ENCODE measurements around the gene KNTC1. TPM values are rescaled to one million over a fixed set of nuclear protein-coding genes. Genes with fewer than 3 reads are reported as not detected.
"Not testable (repeated sequence)": the region's sequence is repeated elsewhere in the genome, so short reads cannot be mapped to it uniquely, and the experiment has no call there.

KNTC1 gene
- total RNA-seq, 2 donors from 2014 or later, result 10.8 to 28.6 TPM

DNA sequence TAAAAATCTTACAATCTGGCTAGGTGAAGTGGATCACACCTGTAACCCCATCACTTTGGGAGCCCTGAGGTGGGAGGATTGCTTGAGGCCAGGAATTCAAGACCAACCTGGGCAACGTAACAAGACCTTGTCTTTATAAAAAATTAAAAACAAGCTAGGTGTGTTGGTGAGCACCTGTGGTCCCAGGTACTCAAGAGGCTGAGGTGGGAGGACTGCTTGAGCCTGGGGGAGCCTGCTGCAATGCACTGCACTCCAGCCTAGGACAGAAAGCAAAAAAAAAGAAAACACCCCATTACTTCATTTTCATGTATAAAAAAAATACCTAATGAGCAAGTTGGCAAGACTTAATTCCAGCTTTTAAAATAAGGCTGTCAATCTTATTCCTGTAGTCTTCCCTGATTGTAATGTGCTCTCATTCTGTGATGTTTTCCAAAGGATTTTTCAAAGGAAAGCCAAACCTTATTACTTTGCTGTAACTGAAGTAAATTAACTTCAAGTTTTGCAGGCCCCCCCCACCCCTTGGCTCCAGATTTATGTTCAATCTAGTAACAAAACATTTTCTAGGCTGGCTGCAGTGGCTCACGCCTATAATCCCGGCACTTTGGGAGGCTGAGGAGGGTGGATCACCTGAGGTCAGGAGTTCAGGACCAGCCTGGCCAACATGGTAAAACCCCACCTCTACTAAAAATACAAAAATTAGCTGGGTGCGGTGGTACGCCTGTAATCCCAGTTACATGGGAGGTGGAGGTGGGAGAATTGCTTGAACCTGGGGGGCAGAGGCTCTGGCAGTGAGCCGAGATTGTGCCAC lies 23.1 kb upstream of the KNTC1 start:
- no peak for DNase-seq (ENCODE audit: low spot score)
- H3K9me3 ChIP-seq, result no peaks in the 10 kb centered on the region
- no peak for TF ChIP-seq POLR2AphosphoS5 (IDR thresholded peaks at IDR 0.05)
- TF ChIP-seq CTCF (IDR thresholded peaks at IDR 0.05), result no peak
- TF ChIP-seq POLR2A (IDR thresholded peaks at IDR 0.05), result no peak
- intact Hi-C loops (cut with DNase I), result no loop called here
- WGBS, result 65% methylated on average over 6 of the region's 6 CpGs
- no peaks in the 10 kb centered on the region for H3K4me1 ChIP-seq (replicated peaks)
- H3K27ac ChIP-seq, result no peak overlapping the region
- no peaks in the 10 kb centered on the region for H3K27me3 ChIP-seq (replicated peaks; ENCODE audit: insufficient read depth)
- H3K4me3 ChIP-seq, result no peak overlapping the region
- H3K36me3 ChIP-seq, result peaks cover 11 to 21% of the 10 kb centered on the region in 2 donors

GRCh38 chr12:122505419-122506051 lies 21.5 kb upstream of the KNTC1 start:
- no peak overlapping the region for H3K27ac ChIP-seq
- peaks cover 15 to 27% of the 10 kb centered on the region in 2 donors for H3K36me3 ChIP-seq
- DNase-seq (ENCODE audit: low spot score), result no peak
- H3K9me3 ChIP-seq, result no peaks in the 10 kb centered on the region
- H3K4me3 ChIP-seq, result no peak overlapping the region
- TF ChIP-seq POLR2A (IDR thresholded peaks at IDR 0.05), result no peak
- no peak for TF ChIP-seq POLR2AphosphoS5 (IDR thresholded peaks at IDR 0.05)
- no peak for TF ChIP-seq CTCF (IDR thresholded peaks at IDR 0.05)
- WGBS, result 85% methylated on average over 11 of the region's 11 CpGs
- intact Hi-C loops (cut with DNase I), result no loop called here
- no peaks in the 10 kb centered on the region for H3K4me1 ChIP-seq (replicated peaks)
- H3K27me3 ChIP-seq (replicated peaks; ENCODE audit: insufficient read depth), result no peaks in the 10 kb centered on the region

DNA sequence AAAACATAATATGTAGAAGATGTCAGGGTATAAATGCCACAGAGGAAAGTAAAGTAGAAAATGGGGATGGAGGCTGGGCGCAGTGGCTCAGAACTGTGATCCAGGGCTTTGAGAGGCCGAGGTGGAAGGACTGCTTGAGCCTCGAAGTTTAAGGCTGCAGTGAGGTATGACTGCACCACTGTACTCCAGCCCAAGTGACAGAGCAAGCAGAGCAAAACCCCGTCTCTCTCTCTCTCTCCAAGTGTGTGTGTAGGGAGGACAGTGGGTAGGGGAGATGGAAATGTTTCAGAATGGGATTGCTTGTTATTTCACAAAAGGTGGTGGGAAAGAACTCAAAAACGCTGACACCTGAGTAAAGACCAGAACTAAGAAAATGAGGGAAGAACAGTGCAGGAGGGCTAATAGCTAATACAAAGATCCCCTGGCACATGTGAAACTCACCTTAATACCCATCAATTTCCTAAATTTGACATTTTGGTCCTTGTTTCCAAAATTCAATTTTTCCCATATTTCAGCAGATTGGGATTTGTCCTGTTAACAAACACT lies 20.6 kb upstream of the KNTC1 start:
- WGBS, result 80% methylated on average over 5 of the region's 5 CpGs
- Histone ChIP-seq H3K4me3 (no peak overlapping the region), H3K27ac (no peak overlapping the region), H3K9me3 (no peaks in the 10 kb centered on the region), H3K4me1 (replicated peaks) (no peaks in the 10 kb centered on the region), H3K36me3 (peaks cover 21 to 30% of the 10 kb centered on the region in 2 donors), H3K27me3 (replicated peaks; ENCODE audit: insufficient read depth) (no peaks in the 10 kb centered on the region)
- no peak for DNase-seq (ENCODE audit: low spot score)
- intact Hi-C loops (cut with DNase I), result no loop called here
- TF ChIP-seq POLR2AphosphoS5 (IDR thresholded peaks at IDR 0.05), result no peak
- TF ChIP-seq POLR2A (IDR thresholded peaks at IDR 0.05), result no peak
- no peak for TF ChIP-seq CTCF (IDR thresholded peaks at IDR 0.05)

- no peak overlapping the region for H3K27ac ChIP-seq
- no peak for DNase-seq (ENCODE audit: low spot score)
- intact Hi-C loops (cut with DNase I), result no loop called here
- no peaks in the 10 kb centered on the region for H3K9me3 ChIP-seq
- no peaks in the 10 kb centered on the region for H3K27me3 ChIP-seq (replicated peaks; ENCODE audit: insufficient read depth)
- H3K4me1 ChIP-seq (replicated peaks), result no peaks in the 10 kb centered on the region
- WGBS, result 94% methylated on average over 5 of the region's 5 CpGs
- TF ChIP-seq CTCF (IDR thresholded peaks at IDR 0.05), result no peak
- TF ChIP-seq POLR2A (IDR thresholded peaks at IDR 0.05), result no peak
- TF ChIP-seq POLR2AphosphoS5 (IDR thresholded peaks at IDR 0.05), result no peak
- no peak overlapping the region for H3K4me3 ChIP-seq
- H3K36me3 ChIP-seq, result peaks cover 30 to 38% of the 10 kb centered on the region in 2 donors
These were observed 18.9 kb upstream of the KNTC1 start for GRCh38 chr12:122508163-122508562.

GRCh38 chr12:122513028-122513427 lies 14.0 kb upstream of the KNTC1 start:
- H3K27ac ChIP-seq; DNase-seq (ENCODE audit: low spot score); H3K27me3 ChIP-seq (replicated peaks; ENCODE audit: insufficient read depth); H3K4me1 ChIP-seq (replicated peaks); H3K4me3 ChIP-seq; H3K9me3 ChIP-seq: not testable (repeated sequence)
- 91% methylated on average over 3 of the region's 3 CpGs for WGBS
- intact Hi-C loops (cut with DNase I), result loop anchor here (10.0 kb wide), 1 partner anchor 248 kb away; the partner anchor contains the start of gene VPS33A
- H3K36me3 ChIP-seq, result peaks cover 38 to 42% of the 10 kb centered on the region in 2 donors
